Neuronal stem cell (in vitro differentiated cells): ENCODE results near the gene TRPM6.

Experiments used
- DNase-seq: peaks from one replicate; pipeline ENCODE4 v3.0.0-alpha.2; 2013; ENCODE audit warnings: low spot score
- H2AFZ ChIP-seq: one replicate; pipeline ENCODE4 v1.6.1; 2013; ENCODE audit warnings: mild to moderate bottlenecking, low read length, inconsistent platforms
- H2AK5ac ChIP-seq: 2 replicates; pipeline ENCODE4 v1.6.1; 2013; ENCODE audit warnings: low read depth, mild to moderate bottlenecking, inconsistent platforms, low read length, moderate library complexity, mixed read lengths
- H2BK120ac ChIP-seq: 2 replicates; pipeline ENCODE4 v1.6.1; 2013; ENCODE audit warnings: low read depth, mild to moderate bottlenecking, inconsistent platforms, low read length, moderate library complexity, mixed read lengths
- H2BK12ac ChIP-seq: one replicate; pipeline ENCODE4 v1.6.1; 2013; ENCODE audit warnings: low read length, inconsistent platforms
- H2BK15ac ChIP-seq: 2 replicates; pipeline ENCODE4 v1.6.1; 2013; ENCODE audit warnings: mild to moderate bottlenecking, low read length, inconsistent platforms, mixed read lengths
- H2BK5ac ChIP-seq: one replicate; pipeline ENCODE4 v1.6.1; 2013; ENCODE audit warnings: inconsistent platforms, mild to moderate bottlenecking, low read length, moderate library complexity
- H3K14ac ChIP-seq: one replicate; pipeline ENCODE4 v1.6.1; 2013; ENCODE audit warnings: low read length, inconsistent platforms
- H3K18ac ChIP-seq: 2 replicates; pipeline ENCODE4 v1.6.1; 2013; ENCODE audit warnings: low read length, inconsistent platforms
- H3K23ac ChIP-seq: 2 replicates; pipeline ENCODE4 v1.6.1; 2013; ENCODE audit warnings: low read depth, mild to moderate bottlenecking, mixed read lengths, low read length, inconsistent platforms; ENCODE audit not compliant: poor library complexity
- H3K27ac ChIP-seq: replicated peaks from 3 replicates; pipeline ENCODE4 v1.5.1; 2013; ENCODE audit warnings: low read length, inconsistent platforms
- H3K27me3 ChIP-seq, 3 experiments: 2 replicates each; pipeline ENCODE4 v1.6.1; 2013; ENCODE audit warnings: low read length in 3 of 3, mild to moderate bottlenecking in 2 of 3, inconsistent platforms in 1 of 3, low read depth in 1 of 3, mixed read lengths in 1 of 3, moderate library complexity in 1 of 3; ENCODE audit not compliant: control insufficient read depth in 3 of 3, insufficient read depth in 3 of 3
- H3K36me3 ChIP-seq, 2 donors: replicated peaks in 1 of 2; 2 replicates each; pipeline ENCODE4 v1.6.1; 2013; ENCODE audit warnings: low read length in 2 of 2; ENCODE audit not compliant: control insufficient read depth in 2 of 2, insufficient read depth in 2 of 2
- H3K4ac ChIP-seq: 2 replicates; pipeline ENCODE4 v1.6.1; 2013; ENCODE audit warnings: inconsistent platforms, mild to moderate bottlenecking, low read length, moderate library complexity
- H3K4me1 ChIP-seq, 2 donors: 1 replicate in 1 of 2; 2 replicates in 1 of 2; pipeline ENCODE4 v1.6.1; 2013; ENCODE audit warnings: low read length in 2 of 2, low read depth in 1 of 2; ENCODE audit not compliant: control insufficient read depth in 2 of 2, insufficient read depth in 1 of 2
- H3K4me2 ChIP-seq: one replicate; pipeline ENCODE4 v1.6.1; 2013; ENCODE audit warnings: mild to moderate bottlenecking, low read length, inconsistent platforms; ENCODE audit not compliant: insufficient read depth, poor library complexity, severe bottlenecking
- H3K4me3 ChIP-seq, 2 donors: 2 replicates each; pipeline ENCODE4 v1.5.1; 2013; ENCODE audit warnings: low read length in 2 of 2, mild to moderate bottlenecking in 2 of 2, inconsistent platforms in 1 of 2, moderate library complexity in 1 of 2
- H3K79me1 ChIP-seq: one replicate; pipeline ENCODE4 v1.6.1; 2013; ENCODE audit warnings: low read depth, mild to moderate bottlenecking, inconsistent platforms, low read length, moderate library complexity
- H3K9ac ChIP-seq: one replicate; pipeline ENCODE4 v1.6.1; 2013; ENCODE audit warnings: mild to moderate bottlenecking, low read depth, low read length, inconsistent platforms; ENCODE audit not compliant: poor library complexity
- H3K9me3 ChIP-seq, 2 donors: replicated peaks in 1 of 2; 2 replicates each; pipeline versions ENCODE3 to v1.6.1; 2013; ENCODE audit warnings: low read length in 2 of 2, mild to moderate bottlenecking in 2 of 2, inconsistent platforms in 1 of 2, low read depth in 1 of 2, mixed read lengths in 1 of 2, moderate library complexity in 1 of 2; ENCODE audit not compliant: control insufficient read depth in 2 of 2, insufficient read depth in 1 of 2
- H4K8ac ChIP-seq: one replicate; pipeline ENCODE4 v1.6.1; 2013; ENCODE audit warnings: low read depth, mild to moderate bottlenecking, inconsistent platforms, low read length, moderate library complexity
- H4K91ac ChIP-seq: one replicate; pipeline ENCODE4 v1.6.1; 2013; ENCODE audit warnings: low read length, low read depth, mild to moderate bottlenecking, inconsistent platforms; ENCODE audit not compliant: poor library complexity
- WGBS, 2 donors: extraction: QIAGEN DNeasy Blood & Tissue Kit; methylation state at CpG; one replicate each; pipeline ENCODE4 v1.1.7; 2013; ENCODE audit warnings: missing lambda C conversion rate in 2 of 2, mixed read lengths in 1 of 2; ENCODE audit not compliant: insufficient read length in 2 of 2, insufficient replicate concordance in 1 of 2; ENCODE audit errors: extremely low coverage in 2 of 2; 5-methylcytosine and 5-hydroxymethylcytosine counted together

TRPM6 gene

DNA sequence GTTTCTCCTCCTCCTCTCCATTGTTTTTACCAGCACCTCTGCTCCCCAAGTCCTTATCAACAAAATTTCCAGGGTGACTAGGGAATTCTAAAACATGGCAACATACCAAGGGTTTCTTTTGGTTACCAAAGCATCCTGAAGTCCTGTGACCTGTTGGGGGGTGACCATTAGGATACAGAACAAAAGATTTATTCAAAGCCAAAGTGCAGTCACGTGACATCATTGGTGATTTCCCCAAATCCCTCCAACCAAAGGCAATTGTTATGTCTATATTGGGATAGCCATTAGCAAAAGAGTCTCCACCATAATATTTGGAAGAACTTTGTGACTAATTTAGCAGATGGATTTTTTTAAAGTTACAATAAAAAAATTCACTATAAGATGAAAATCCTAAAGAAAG, 168.4 kb downstream of the TRPM6 start:
- H3K14ac ChIP-seq: no peak overlapping the region
- H2BK120ac ChIP-seq: no peak overlapping the region
- H3K9me3 ChIP-seq: no peaks in the 10 kb centered on the region
- no peak overlapping the region for H2AFZ ChIP-seq
- H3K4ac ChIP-seq: no peak overlapping the region
- H3K18ac ChIP-seq: no peak overlapping the region
- no peak overlapping the region for H3K23ac ChIP-seq
- no peak overlapping the region for H3K4me3 ChIP-seq
- H4K91ac ChIP-seq: no peak overlapping the region
- H3K27me3 ChIP-seq: peaks cover 0 to 4% (median 0%) of the 10 kb centered on the region in 3 experiments
- H3K79me1 ChIP-seq: no peaks in the 10 kb centered on the region
- H3K9ac ChIP-seq: no peak overlapping the region
- H3K27ac ChIP-seq: no peak overlapping the region
- no peaks in the 10 kb centered on the region for H3K4me1 ChIP-seq
- no peaks in the 10 kb centered on the region for H3K36me3 ChIP-seq
- H2AK5ac ChIP-seq: no peak overlapping the region
- no CpG with 5 or more reads among the region's 1 CpG for WGBS, 2 donors
- no peak overlapping the region for H4K8ac ChIP-seq
- no peak overlapping the region for H2BK5ac ChIP-seq
- DNase-seq: no peak
- no peak overlapping the region for H2BK12ac ChIP-seq
- no peak overlapping the region for H3K4me2 ChIP-seq
- H2BK15ac ChIP-seq: no peak overlapping the region

DNA sequence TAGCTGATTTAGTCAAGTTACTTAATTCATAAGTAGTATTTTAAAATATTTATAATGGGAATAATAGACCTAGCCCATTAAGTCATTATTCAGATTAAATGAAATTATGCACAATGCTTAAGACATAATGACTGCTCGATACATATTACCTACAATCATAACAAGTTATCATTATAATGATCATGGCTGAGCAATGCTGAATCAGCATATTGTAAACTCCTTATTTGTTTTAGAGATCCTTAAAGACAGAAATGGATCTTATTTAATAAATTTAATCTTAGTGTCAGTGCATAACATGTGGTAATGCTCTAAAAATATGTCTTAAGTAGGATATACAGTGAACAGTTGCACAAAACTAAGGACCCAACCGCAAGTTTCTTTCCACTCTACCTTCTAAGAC, 169.0 kb downstream of the TRPM6 start:
- H3K4me3 ChIP-seq: no peak overlapping the region
- H3K4me2 ChIP-seq: no peak overlapping the region
- H2BK15ac ChIP-seq: no peak overlapping the region
- no peak overlapping the region for H2AK5ac ChIP-seq
- no peak overlapping the region for H2BK5ac ChIP-seq
- no peaks in the 10 kb centered on the region for H3K79me1 ChIP-seq
- no peak overlapping the region for H3K14ac ChIP-seq
- H3K36me3 ChIP-seq: no peaks in the 10 kb centered on the region
- no peak overlapping the region for H4K91ac ChIP-seq
- H3K9me3 ChIP-seq: no peaks in the 10 kb centered on the region
- no peak overlapping the region for H2BK120ac ChIP-seq
- H3K27me3 ChIP-seq: peaks cover 0 to 4% (median 0%) of the 10 kb centered on the region in 3 experiments
- H3K23ac ChIP-seq: no peak overlapping the region
- DNase-seq: no peak
- no peak overlapping the region for H4K8ac ChIP-seq
- H3K27ac ChIP-seq: no peak overlapping the region
- H3K9ac ChIP-seq: no peak overlapping the region
- H3K4ac ChIP-seq: no peak overlapping the region
- no peak overlapping the region for H3K18ac ChIP-seq
- WGBS, 2 donors: no CpG with 5 or more reads among the region's 2 CpGs
- no peak overlapping the region for H2AFZ ChIP-seq
- H3K4me1 ChIP-seq: no peaks in the 10 kb centered on the region
- H2BK12ac ChIP-seq: no peak overlapping the region

DNA sequence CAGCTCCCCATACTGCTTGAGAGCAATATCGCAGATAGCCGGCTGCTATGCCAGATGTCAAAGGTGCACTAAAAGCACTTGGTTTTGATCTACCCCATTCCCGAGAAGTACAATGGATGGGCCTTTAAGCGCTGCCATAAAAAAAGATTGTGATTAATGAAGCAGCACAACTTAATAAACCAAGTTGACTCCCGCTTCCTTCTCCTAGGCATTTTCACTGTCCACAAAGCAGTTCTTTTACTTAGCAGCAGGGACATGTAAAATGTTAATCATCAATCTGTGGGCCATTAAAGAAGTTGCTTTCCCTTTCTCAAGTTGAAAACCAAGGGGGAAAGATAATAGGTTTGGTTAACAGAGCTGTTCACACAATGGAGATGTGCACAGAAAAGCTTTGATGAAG, 176.4 kb downstream of the TRPM6 start:
- Histone ChIP-seq H4K91ac (no peak overlapping the region), H3K27ac (no peak overlapping the region), H3K4me1 (peaks cover 0 to 1% of the 10 kb centered on the region in 2 donors), H2BK15ac (no peak overlapping the region), H3K4me2 (no peak overlapping the region), H3K23ac (no peak overlapping the region), H3K4me3 (no peak overlapping the region), H2BK120ac (no peak overlapping the region), H3K14ac (no peak overlapping the region), H3K4ac (no peak overlapping the region), H3K27me3 (no peaks in the 10 kb centered on the region), H2AFZ (no peak overlapping the region), H3K36me3 (no peaks in the 10 kb centered on the region), H4K8ac (no peak overlapping the region), H3K9me3 (no peaks in the 10 kb centered on the region), H2BK12ac (no peak overlapping the region), H3K79me1 (no peaks in the 10 kb centered on the region), H2BK5ac (no peak overlapping the region), H2AK5ac (no peak overlapping the region), H3K9ac (no peak overlapping the region), H3K18ac (no peak overlapping the region)
- WGBS, 2 donors: no CpG with 5 or more reads among the region's 5 CpGs
- DNase-seq: no peak

DNA sequence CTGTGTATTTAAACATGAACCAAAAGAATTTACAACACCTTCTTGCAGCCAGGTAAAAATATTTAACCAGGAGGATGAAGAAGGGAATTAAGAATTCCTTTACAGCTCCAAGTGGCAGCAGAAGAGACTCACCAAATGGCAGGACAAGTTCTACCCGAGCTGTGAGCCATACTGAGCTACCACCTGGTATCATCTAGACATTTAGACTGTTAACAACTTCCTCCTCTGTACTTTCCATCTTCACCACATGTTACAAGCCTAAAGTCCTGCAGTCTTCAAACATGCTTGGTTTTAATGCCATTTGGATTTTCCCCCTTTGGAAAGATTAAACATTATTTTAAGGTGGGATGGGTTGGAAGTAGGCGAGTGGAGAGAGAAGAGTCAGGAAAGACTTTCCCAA, 190.2 kb downstream of the TRPM6 start:
- H2BK120ac ChIP-seq: no peak overlapping the region

More for the DNA sequence above, 190.2 kb downstream of the TRPM6 start:
- Histone ChIP-seq H3K27ac (no peak overlapping the region), H3K9me3 (no peaks in the 10 kb centered on the region), H3K23ac (no peak overlapping the region), H3K4me1 (no peaks in the 10 kb centered on the region), H2BK12ac (no peak overlapping the region), H3K4me3 (no peak overlapping the region), H3K27me3 (no peaks in the 10 kb centered on the region), H2BK5ac (no peak overlapping the region), H2AK5ac (no peak overlapping the region), H3K79me1 (no peaks in the 10 kb centered on the region), H4K91ac (no peak overlapping the region), H3K18ac (no peak overlapping the region), H3K36me3 (no peaks in the 10 kb centered on the region), H3K9ac (no peak overlapping the region), H4K8ac (no peak overlapping the region), H2AFZ (no peak overlapping the region), H3K14ac (no peak overlapping the region), H2BK15ac (no peak overlapping the region), H3K4ac (no peak overlapping the region), H3K4me2 (no peak overlapping the region)
- WGBS, 2 donors: no CpG with 5 or more reads among the region's 2 CpGs
- no peak for DNase-seq
